Thoracic aorta (tissue), 2 donors: ENCODE results near the gene ARID1A. TPM values are rescaled to one million over a fixed set of nuclear protein-coding genes. Genes with fewer than 3 reads are reported as not detected.

Source experiments
- ATAC-seq: fragments of 150-250 bp; one replicate; pipeline ENCODE4 v1.8.0; 2017; ENCODE audit warnings: low read depth; ENCODE audit not compliant: insufficient number of reproducible peaks, low FRiP score
- DNase-seq: peaks from one replicate; pipeline ENCODE4 v3.0.0-alpha.2; 2020; ENCODE audit warnings: low spot score
- H3K27ac ChIP-seq, 2 donors: fragments of 200-600 bp; sonication (generic); 1 replicate in 1 of 2; 2 replicates in 1 of 2; pipeline ENCODE4 v1.5.1; 2016; ENCODE audit warnings: mild to moderate bottlenecking in 2 of 2, moderate library complexity in 2 of 2
- H3K27me3 ChIP-seq: fragments of 200-600 bp; sonication (generic); replicated peaks from 2 replicates; pipeline ENCODE4 v1.6.0; 2016; ENCODE audit warnings: mild to moderate bottlenecking; ENCODE audit not compliant: insufficient read depth
- H3K36me3 ChIP-seq: fragments of 200-600 bp; sonication (generic); one replicate; pipeline ENCODE4 v1.5.1; 2016
- H3K4me1 ChIP-seq, 2 donors: fragments of 200-600 bp; sonication (generic); 1 replicate in 1 of 2; 2 replicates in 1 of 2; pipeline versions ENCODE4 v1.5.1 to v1.6.0; 2016; ENCODE audit warnings: low read depth in 2 of 2, mild to moderate bottlenecking in 1 of 2; ENCODE audit not compliant: control insufficient read depth in 1 of 2
- H3K4me3 ChIP-seq: fragments of 200-600 bp; sonication (generic); 2 replicates; pipeline ENCODE4 v1.5.1; 2016; ENCODE audit warnings: mild to moderate bottlenecking
- H3K9me3 ChIP-seq: fragments of 200-600 bp; sonication (generic); 2 replicates; pipeline ENCODE4 v1.5.1; 2016
- total RNA-seq, 2 donors: library from RNA; depleted of rRNA; stranded (reverse); fragments of >200 nt; gene quantifications; one replicate each; pipeline versions ENCODE4 v1.1.0 to v1.2.3, GENCODE V29; 2016
- TF ChIP-seq, protein P1 (sequence below): fragments of 200-600 bp; sonication (generic); IDR thresholded peaks from one replicate; pipeline ENCODE4 v1.5.1; 2019; ENCODE audit warnings: antibody characterized with exemption

The ARID1A gene
- total RNA-seq, 2 donors from 2014 or later: 53.6 to 69.2 TPM

DNA sequence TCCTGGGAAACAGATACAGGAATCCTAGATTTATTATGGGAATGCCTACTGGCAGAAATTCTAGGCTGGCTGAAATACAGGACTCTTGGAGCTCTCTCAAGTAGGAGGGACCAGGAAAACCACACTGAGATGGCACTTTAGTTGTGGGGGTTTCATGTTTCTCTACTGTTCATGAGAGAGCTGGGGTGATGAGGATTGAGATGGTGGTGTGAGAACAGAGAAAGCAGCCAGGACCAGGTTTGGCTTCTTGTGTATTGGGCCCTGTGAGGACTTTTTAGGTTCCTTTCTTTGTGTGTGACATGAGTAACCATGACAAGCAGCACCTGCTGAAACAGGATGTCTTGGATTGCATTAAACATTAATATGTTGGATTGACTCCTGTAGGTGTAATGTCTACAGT, 4.9 kb downstream of the ARID1A start:
- H3K9me3 ChIP-seq: no peaks in the 10 kb centered on the region
- peaks cover 68 to 75% of the 10 kb centered on the region in 2 donors for H3K4me1 ChIP-seq
- DNase-seq (no peak), ATAC-seq (no peak)
- no peak overlapping the region for H3K27ac ChIP-seq
- peak overlapping the region; percentile 3 for H3K4me3 ChIP-seq
- H3K27me3 ChIP-seq: no peaks in the 10 kb centered on the region
- H3K36me3 ChIP-seq: no peaks in the 10 kb centered on the region
- TF ChIP-seq, protein P1, sequence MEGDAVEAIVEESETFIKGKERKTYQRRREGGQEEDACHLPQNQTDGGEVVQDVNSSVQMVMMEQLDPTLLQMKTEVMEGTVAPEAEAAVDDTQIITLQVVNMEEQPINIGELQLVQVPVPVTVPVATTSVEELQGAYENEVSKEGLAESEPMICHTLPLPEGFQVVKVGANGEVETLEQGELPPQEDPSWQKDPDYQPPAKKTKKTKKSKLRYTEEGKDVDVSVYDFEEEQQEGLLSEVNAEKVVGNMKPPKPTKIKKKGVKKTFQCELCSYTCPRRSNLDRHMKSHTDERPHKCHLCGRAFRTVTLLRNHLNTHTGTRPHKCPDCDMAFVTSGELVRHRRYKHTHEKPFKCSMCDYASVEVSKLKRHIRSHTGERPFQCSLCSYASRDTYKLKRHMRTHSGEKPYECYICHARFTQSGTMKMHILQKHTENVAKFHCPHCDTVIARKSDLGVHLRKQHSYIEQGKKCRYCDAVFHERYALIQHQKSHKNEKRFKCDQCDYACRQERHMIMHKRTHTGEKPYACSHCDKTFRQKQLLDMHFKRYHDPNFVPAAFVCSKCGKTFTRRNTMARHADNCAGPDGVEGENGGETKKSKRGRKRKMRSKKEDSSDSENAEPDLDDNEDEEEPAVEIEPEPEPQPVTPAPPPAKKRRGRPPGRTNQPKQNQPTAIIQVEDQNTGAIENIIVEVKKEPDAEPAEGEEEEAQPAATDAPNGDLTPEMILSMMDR: no peak

DNA sequence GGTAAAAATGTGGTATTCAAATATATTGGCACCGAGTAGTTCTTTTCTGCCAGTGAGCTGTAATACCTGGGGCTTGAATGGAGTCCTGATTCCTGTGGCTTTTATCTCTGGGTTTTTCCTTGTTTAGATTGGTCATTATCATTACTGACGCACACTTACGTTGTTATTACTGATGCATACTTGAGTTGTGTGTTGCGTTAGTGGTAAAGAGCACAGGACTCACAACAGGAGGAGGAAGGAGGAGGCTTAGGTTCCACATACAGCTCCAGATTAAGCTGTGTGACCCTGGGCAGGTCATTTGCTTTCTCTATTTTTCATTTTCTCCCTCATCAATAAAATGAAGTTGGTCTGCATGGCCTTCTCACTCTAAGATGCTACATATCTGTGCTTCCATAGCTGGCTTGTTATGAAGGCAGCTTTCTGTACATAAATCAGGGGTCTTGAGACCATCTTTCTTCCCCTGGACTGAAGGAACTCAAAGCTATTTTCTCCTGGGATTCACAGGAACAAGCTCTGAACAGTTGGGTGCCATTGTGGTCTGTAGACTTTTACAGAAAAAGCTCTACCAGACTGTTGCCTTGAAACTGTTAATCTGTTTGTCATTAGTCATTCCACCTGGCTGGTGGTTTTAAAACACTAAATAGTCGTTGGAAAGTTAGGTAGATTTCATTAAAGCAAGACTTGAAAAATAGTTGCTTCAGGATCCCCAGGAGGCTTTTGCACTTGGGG, 5.6 kb downstream of the ARID1A start:
- no peak for ATAC-seq
- no peak for DNase-seq
- TF ChIP-seq, protein P1: no peak
- H3K4me3 ChIP-seq: no peak overlapping the region
- no peaks in the 10 kb centered on the region for H3K36me3 ChIP-seq
- H3K9me3 ChIP-seq: no peaks in the 10 kb centered on the region
- H3K27me3 ChIP-seq: no peaks in the 10 kb centered on the region
- no peak overlapping the region for H3K27ac ChIP-seq
- peaks cover 76 to 83% of the 10 kb centered on the region in 2 donors for H3K4me1 ChIP-seq

DNA sequence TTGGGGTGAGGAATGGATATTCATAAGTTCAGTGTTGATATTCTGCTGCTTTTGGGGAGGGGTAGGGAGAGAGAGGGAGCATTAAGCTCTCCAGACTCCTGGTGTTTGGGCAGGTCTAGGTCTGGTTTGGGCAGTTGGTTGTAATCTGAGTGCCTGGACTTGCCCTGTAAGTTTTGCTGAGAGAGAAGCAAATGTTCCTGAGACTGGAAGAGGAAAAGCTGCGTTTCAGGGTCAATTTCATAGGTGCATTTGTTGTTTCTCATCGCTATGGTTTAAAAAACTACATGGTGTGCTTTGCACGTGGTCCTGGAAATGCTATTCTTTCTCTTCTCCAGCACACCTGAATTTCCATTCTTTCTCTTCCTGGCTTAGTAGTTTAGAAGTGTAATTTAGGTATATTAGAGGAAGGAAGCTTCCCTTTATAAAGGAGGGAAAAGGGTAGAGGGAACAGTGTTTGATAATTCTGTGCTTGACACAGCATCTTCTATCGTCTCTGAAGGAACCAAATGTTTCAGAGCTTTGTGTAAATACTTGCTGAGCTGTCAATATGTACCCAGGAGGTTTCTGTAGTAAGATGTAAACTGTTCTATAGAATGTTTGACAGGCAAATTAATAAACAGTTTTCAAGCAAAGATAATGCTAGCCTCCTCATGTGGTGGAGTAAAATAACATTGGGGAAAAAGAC, 6.3 kb downstream of the ARID1A start:
- H3K9me3 ChIP-seq: no peaks in the 10 kb centered on the region
- H3K27me3 ChIP-seq: no peaks in the 10 kb centered on the region
- TF ChIP-seq, protein P1: no peak
- H3K4me3 ChIP-seq: peak overlapping the region; percentile 3
- ATAC-seq (no peak), DNase-seq (no peak)
- H3K27ac ChIP-seq: peak overlapping the region; percentile 6 to 12
- no peaks in the 10 kb centered on the region for H3K36me3 ChIP-seq
- peaks cover 83 to 90% of the 10 kb centered on the region in 2 donors for H3K4me1 ChIP-seq

DNA sequence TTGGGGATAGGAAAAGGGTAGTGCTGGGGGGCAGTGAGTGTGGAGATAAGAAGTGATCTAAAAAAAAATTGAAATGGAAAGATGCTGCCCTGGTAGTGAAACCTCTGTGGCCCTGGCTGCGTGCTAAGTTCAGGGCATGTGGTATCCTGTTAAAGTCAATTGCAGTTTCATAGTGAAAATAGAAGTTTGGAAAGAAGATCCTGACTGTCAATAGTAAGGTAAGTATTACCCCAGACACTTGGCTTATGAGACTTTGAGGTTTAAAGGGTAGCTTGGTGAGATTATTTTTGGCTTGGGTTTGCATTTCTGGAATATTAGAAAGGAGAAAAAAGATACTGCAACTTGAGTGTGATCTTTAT, 6.8 kb downstream of the ARID1A start:
- Histone ChIP-seq H3K27me3 (no peaks in the 10 kb centered on the region), H3K36me3 (no peaks in the 10 kb centered on the region), H3K9me3 (no peaks in the 10 kb centered on the region), H3K27ac (peak overlapping the region in 1 of 2 donors; percentile 12), H3K4me3 (peak overlapping the region; percentile 3), H3K4me1 (peaks cover 88 to 95% of the 10 kb centered on the region in 2 donors)
- ATAC-seq (no peak), DNase-seq (no peak)
- TF ChIP-seq, protein P1: no peak

DNA sequence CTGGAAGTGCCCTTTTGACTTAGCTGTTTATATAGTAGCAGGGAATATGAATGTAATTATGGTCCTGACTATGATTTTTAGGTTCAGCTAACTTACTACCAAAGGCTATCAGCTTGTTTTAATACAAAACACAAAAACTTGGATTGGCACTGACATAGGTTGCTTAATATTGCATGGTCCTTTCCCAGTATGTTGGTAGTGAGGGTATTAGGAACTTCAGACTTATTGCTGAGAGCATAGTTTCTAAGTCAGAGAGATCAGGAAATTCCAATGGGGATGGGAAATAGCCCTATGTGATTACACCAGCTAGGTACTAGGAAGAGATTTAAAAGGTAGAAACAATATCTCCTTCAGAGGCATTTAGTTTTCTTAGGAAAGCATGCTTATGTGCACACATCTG, 7.7 kb downstream of the ARID1A start:
- H3K4me3 ChIP-seq: no peak overlapping the region
- TF ChIP-seq, protein P1: no peak
- peaks cover 92 to 100% of the 10 kb centered on the region in 2 donors for H3K4me1 ChIP-seq
- no peak for ATAC-seq
- no peaks in the 10 kb centered on the region for H3K36me3 ChIP-seq
- H3K9me3 ChIP-seq: no peaks in the 10 kb centered on the region
- DNase-seq: no peak
- H3K27me3 ChIP-seq: no peaks in the 10 kb centered on the region
- H3K27ac ChIP-seq: peak overlapping the region in 1 of 2 donors; percentile 12
